NOMO-1 treated with DMSO at 0.1 percent for 48 hours (cell line): ENCODE measurements around the gene B4GALT5.
"Not testable (repeated sequence)": the region's sequence is repeated elsewhere in the genome, so short reads cannot be mapped to it uniquely, and the experiment has no call there.

ENCODE experiments used
- DNase-seq: peaks from one replicate; lab custom pipeline; 2025; ENCODE audit not compliant: unreplicated experiment; lab: John Stamatoyannopoulos, UW

B4GALT5 gene

GRCh38 chr20:49737260-49737659 is 23.6 kb upstream of the B4GALT5 start:
- no peak for DNase-seq

GRCh38 chr20:49729780-49730179 is 16.1 kb upstream of the B4GALT5 start:
- no peak for DNase-seq

GRCh38 chr20:49727894-49728885 is 14.5 kb upstream of the B4GALT5 start:
- DNase-seq = no peak

- peak; percentile 81 for DNase-seq
These were observed 13.8 kb upstream of the B4GALT5 start for GRCh38 chr20:49727478-49727877.

GRCh38 chr20:49725694-49726093 is 12.0 kb upstream of the B4GALT5 start:
- no peak for DNase-seq

- not testable (repeated sequence) for DNase-seq
These were observed 11.5 kb upstream of the B4GALT5 start for GRCh38 chr20:49725224-49725606.

GRCh38 chr20:49724408-49725223 is 10.9 kb upstream of the B4GALT5 start:
- peak; percentile 57 for DNase-seq

- DNase-seq = not testable (repeated sequence)
These were observed 10.1 kb upstream of the B4GALT5 start for GRCh38 chr20:49723758-49724157.

- not testable (repeated sequence) for DNase-seq
These were observed 7.6 kb upstream of the B4GALT5 start for GRCh38 chr20:49721326-49721725.

- no peak for DNase-seq
These were observed 1.8 kb upstream of the B4GALT5 start for GRCh38 chr20:49715466-49715865.

GRCh38 chr20:49712996-49713752 is 504 bp downstream of the B4GALT5 start:
- DNase-seq = peak; percentile 48

GRCh38 chr20:49712646-49712995 is 1.1 kb downstream of the B4GALT5 start:
- no peak for DNase-seq

- DNase-seq = no peak
These were observed 1.6 kb downstream of the B4GALT5 start for GRCh38 chr20:49712118-49712517.

- no peak for DNase-seq
These were observed 2.1 kb downstream of the B4GALT5 start for GRCh38 chr20:49711667-49711987.

GRCh38 chr20:49710971-49711666 is 2.6 kb downstream of the B4GALT5 start:
- DNase-seq = no peak

- DNase-seq = no peak
These were observed 6.6 kb downstream of the B4GALT5 start for GRCh38 chr20:49707118-49707517.

GRCh38 chr20:49706630-49707091 is 7.0 kb downstream of the B4GALT5 start:
- DNase-seq = no peak

GRCh38 chr20:49705893-49706292 is 7.8 kb downstream of the B4GALT5 start:
- not testable (repeated sequence) for DNase-seq

GRCh38 chr20:49705358-49705757 is 8.3 kb downstream of the B4GALT5 start:
- peak; percentile 15 for DNase-seq

GRCh38 chr20:49704932-49705336 is 8.7 kb downstream of the B4GALT5 start:
- DNase-seq = peak; percentile 45

- DNase-seq = no peak
These were observed 11.8 kb downstream of the B4GALT5 start for GRCh38 chr20:49701916-49702315.
